ENCODE results near the gene MMP2. TPM values are rescaled to one million over a fixed set of nuclear protein-coding genes. Genes with fewer than 3 reads are reported as not detected.

The MMP2 gene
- total RNA-seq, 1 experiment from 2014 or later = 311 TPM

DNA sequence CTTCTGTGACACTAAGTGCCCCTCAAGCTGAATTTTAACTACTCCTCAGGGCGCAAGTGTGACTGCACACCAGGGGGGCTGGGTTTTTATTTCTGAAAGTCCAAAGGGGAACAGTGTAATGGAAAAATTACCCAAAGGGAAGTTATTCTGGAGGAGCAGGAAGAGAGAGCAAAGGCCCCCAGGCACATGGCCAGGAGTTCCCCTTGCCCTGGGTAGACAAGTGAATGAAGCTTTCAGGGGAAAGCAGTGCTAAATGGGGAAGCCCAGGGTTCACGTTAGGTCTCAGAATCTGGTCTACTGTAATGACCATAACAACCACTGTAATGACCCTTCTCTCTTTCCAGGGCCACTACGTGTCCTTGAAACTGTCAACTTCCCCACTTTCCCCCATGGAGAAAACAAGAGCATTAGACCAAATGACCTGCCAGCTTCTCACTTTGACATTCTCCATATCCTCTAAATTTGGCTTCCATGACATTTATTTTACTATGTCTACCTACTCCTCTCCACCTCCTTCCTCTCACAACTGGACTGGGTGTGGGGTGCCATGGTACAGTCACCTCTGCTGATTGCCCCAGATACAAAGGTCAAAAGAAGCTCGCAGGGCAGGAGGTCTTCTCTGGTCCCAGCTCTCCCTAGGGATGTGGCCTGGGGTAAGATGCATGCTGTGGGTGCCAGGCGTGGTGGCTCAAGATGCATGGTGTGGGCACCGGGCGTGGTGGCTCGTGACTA lies 34.1 kb upstream of the MMP2 start:
- H3K4me3 ChIP-seq (ENCODE audit: low read depth in 2 of 2, low read length in 2 of 2) = no peak overlapping the region
- ATAC-seq = no peak
- no peaks in the 10 kb centered on the region for H3K9me3 ChIP-seq (ENCODE audit: control insufficient read depth, insufficient read depth, low read depth, low read length)
- no peaks in the 10 kb centered on the region for H3K36me3 ChIP-seq (ENCODE audit: control insufficient read depth, insufficient read depth, low read length)
- ChIA-PET CTCF (no interaction called here), POLR2A (no interaction called here)
- no peak overlapping the region for H3K27ac ChIP-seq (ENCODE audit: low read length)
- in situ Hi-C loops (cut with HindIII; ENCODE audit: low pct_unique_long_range_greater_than_20kb, low sequenced_read_pairs) (no loop called here), intact Hi-C loops (cut with micrococcal nuclease; ENCODE audit: unreplicated experiment) (no loop called here)
- no peaks in the 10 kb centered on the region for H3K4me1 ChIP-seq (ENCODE audit: control insufficient read depth, insufficient read depth, low read length)
- H3K27me3 ChIP-seq (ENCODE audit: control insufficient read depth, insufficient read depth, low read length) = no peaks in the 10 kb centered on the region
- no TSS peak for BruUV-seq (replicated peaks)
- no peak for TF ChIP-seq TCF7L2 (IDR thresholded peaks at IDR 0.05; ENCODE audit: low read depth, low read length)
- TF ChIP-seq, protein P1, sequence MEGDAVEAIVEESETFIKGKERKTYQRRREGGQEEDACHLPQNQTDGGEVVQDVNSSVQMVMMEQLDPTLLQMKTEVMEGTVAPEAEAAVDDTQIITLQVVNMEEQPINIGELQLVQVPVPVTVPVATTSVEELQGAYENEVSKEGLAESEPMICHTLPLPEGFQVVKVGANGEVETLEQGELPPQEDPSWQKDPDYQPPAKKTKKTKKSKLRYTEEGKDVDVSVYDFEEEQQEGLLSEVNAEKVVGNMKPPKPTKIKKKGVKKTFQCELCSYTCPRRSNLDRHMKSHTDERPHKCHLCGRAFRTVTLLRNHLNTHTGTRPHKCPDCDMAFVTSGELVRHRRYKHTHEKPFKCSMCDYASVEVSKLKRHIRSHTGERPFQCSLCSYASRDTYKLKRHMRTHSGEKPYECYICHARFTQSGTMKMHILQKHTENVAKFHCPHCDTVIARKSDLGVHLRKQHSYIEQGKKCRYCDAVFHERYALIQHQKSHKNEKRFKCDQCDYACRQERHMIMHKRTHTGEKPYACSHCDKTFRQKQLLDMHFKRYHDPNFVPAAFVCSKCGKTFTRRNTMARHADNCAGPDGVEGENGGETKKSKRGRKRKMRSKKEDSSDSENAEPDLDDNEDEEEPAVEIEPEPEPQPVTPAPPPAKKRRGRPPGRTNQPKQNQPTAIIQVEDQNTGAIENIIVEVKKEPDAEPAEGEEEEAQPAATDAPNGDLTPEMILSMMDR (IDR thresholded peaks at IDR 0.05) = no peak
- TF ChIP-seq, protein P2, sequence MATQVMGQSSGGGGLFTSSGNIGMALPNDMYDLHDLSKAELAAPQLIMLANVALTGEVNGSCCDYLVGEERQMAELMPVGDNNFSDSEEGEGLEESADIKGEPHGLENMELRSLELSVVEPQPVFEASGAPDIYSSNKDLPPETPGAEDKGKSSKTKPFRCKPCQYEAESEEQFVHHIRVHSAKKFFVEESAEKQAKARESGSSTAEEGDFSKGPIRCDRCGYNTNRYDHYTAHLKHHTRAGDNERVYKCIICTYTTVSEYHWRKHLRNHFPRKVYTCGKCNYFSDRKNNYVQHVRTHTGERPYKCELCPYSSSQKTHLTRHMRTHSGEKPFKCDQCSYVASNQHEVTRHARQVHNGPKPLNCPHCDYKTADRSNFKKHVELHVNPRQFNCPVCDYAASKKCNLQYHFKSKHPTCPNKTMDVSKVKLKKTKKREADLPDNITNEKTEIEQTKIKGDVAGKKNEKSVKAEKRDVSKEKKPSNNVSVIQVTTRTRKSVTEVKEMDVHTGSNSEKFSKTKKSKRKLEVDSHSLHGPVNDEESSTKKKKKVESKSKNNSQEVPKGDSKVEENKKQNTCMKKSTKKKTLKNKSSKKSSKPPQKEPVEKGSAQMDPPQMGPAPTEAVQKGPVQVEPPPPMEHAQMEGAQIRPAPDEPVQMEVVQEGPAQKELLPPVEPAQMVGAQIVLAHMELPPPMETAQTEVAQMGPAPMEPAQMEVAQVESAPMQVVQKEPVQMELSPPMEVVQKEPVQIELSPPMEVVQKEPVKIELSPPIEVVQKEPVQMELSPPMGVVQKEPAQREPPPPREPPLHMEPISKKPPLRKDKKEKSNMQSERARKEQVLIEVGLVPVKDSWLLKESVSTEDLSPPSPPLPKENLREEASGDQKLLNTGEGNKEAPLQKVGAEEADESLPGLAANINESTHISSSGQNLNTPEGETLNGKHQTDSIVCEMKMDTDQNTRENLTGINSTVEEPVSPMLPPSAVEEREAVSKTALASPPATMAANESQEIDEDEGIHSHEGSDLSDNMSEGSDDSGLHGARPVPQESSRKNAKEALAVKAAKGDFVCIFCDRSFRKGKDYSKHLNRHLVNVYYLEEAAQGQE (IDR thresholded peaks at IDR 0.05; ENCODE audit: insufficient read depth in 1 of 2, low read depth in 2 of 2, low read length in 1 of 2) = no peak
- TF ChIP-seq SIN3A (IDR thresholded peaks at IDR 0.05; ENCODE audit: borderline replicate concordance, insufficient read depth, low read depth, low read length) = no peak
- no peak for DNase-seq (ENCODE audit: low read depth, low spot score)

DNA sequence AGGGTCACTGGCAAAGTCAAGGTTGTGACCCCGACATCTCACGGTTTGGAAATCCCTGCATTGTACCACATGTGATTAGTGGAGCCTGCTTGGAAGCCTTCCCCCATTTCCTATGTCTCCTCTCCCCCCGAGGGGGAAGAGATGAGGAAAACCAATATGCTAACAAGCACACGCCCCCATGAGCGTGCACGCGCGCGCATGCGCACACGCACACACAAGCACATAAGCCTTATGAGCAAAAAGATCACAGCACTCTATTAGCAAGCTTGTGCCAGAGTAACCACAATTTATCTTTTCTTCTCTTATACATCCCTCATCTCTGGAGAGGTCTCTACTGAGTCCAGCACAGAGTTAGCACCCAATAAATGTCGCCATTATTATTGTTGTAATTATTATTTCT lies 31.8 kb upstream of the MMP2 start:
- H3K27me3 ChIP-seq (ENCODE audit: control insufficient read depth, insufficient read depth, low read length) = no peaks in the 10 kb centered on the region
- POLR2A ChIA-PET = no interaction called here
- no TSS peak for BruUV-seq (replicated peaks)

More for the DNA sequence above, 31.8 kb upstream of the MMP2 start:
- Histone ChIP-seq H3K4me1 (ENCODE audit: control insufficient read depth, insufficient read depth, low read length) (no peaks in the 10 kb centered on the region), H3K36me3 (ENCODE audit: control insufficient read depth, insufficient read depth, low read length) (no peaks in the 10 kb centered on the region), H3K4me3 (ENCODE audit: low read depth in 2 of 2, low read length in 2 of 2) (no peak overlapping the region), H3K27ac (ENCODE audit: low read length) (no peak overlapping the region), H3K9me3 (ENCODE audit: control insufficient read depth, insufficient read depth, low read depth, low read length) (no peaks in the 10 kb centered on the region)
- no peak for ATAC-seq
- CTCF ChIA-PET = interaction anchor here (1.0 kb wide), 1 partner anchor 18 kb away, joined by 4 read pairs; no protein-coding TSS in a partner anchor
- no peak for DNase-seq (ENCODE audit: low read depth, low spot score)
- intact Hi-C loops (cut with micrococcal nuclease; ENCODE audit: unreplicated experiment) = no loop called here
- in situ Hi-C loops (cut with HindIII; ENCODE audit: low pct_unique_long_range_greater_than_20kb, low sequenced_read_pairs) = no loop called here
- TF ChIP-seq, protein P2 (IDR thresholded peaks at IDR 0.05; ENCODE audit: insufficient read depth in 1 of 2, low read depth in 2 of 2, low read length in 1 of 2) = no peak
- TF ChIP-seq POLR2AphosphoS5 (IDR thresholded peaks at IDR 0.05; ENCODE audit: low read depth, low read length) = no peak
